HepG2 (cell line): ENCODE results near the gene AUTS2. TPM values are rescaled to one million over a fixed set of nuclear protein-coding genes. Genes with fewer than 3 reads are reported as not detected.
A peak's percentile ranks its signal among the peaks of the same experiment; 100 is the strongest.

Source experiments
- ATAC-seq: fragments of 200-7000 bp; cut with Tn5 transposase; 3 replicates; pipeline ENCODE4 v1.9.1; 2020; ENCODE audit warnings: mild to moderate bottlenecking, moderate library complexity
- BruUV-seq: library from RNA; stranded (reverse); fragments of 400-500 nt; replicated peaks from 2 replicates; lab custom pipeline; 2021; lab: Mats Ljungman, UMichigan
- CTCF ChIA-PET: fragments of 300-600 bp; formaldehyde crosslinking; extraction: SDS; loops from one replicate; lab custom pipeline; 2021; ENCODE audit warnings: low total read pairs, inconsistent platforms, low intra/inter-chr PET ratio; lab: Yijun Ruan, JAX
- POLR2A ChIA-PET: fragments of 350-600 bp; sonication (Branson Sonifier 250); formaldehyde crosslinking; loops from one replicate; lab custom pipeline; 2020; ENCODE audit warnings: antibody characterized with exemption, inconsistent platforms; lab: Yijun Ruan, JAX
- DNase-seq: peaks from one replicate; pipeline ENCODE4 v3.0.0-alpha.2; 2015; ENCODE audit warnings: low spot score
- FAIRE-seq: peaks from 3 replicates; lab custom pipeline; 2011; peaks lifted over from hg19 to GRCh38; lab: Jason Lieb, UNC
- H2AFZ ChIP-seq: one replicate; pipeline ENCODE4 v1.6.1; 2011; ENCODE audit warnings: low read length, inconsistent platforms
- H3K27ac ChIP-seq: fragments of 300-600 bp; 3 replicates; pipeline ENCODE4 v1.8.0; 2011; ENCODE audit warnings: mixed run types, mild to moderate bottlenecking, mixed read lengths, low read length, inconsistent platforms; ENCODE audit not compliant: insufficient read depth; ENCODE audit errors: extremely low read length
- H3K27me3 ChIP-seq, 2 experiments: fragments of 200-600 bp in 1 of 2; 2 replicates in 1 of 2; 3 replicates in 1 of 2; pipeline versions ENCODE4 v1.6.0 to v1.8.0; 2011; ENCODE audit warnings: low read length in 2 of 2, mild to moderate bottlenecking in 2 of 2, moderate library complexity in 2 of 2, inconsistent platforms in 1 of 2; ENCODE audit not compliant: insufficient read depth in 2 of 2, control insufficient read depth in 1 of 2
- H3K36me3 ChIP-seq, 2 experiments: fragments of 200-600 bp in 1 of 2; replicated peaks in 1 of 2; 2 replicates in 1 of 2; 3 replicates in 1 of 2; pipeline versions ENCODE4 v1.5.1 to v1.8.0; 2011; ENCODE audit warnings: low read length in 2 of 2, inconsistent platforms in 1 of 2; ENCODE audit not compliant: insufficient read depth in 2 of 2, control insufficient read depth in 1 of 2
- H3K4me1 ChIP-seq: 2 replicates; pipeline ENCODE4 v1.5.1; 2012; ENCODE audit warnings: low read length, inconsistent platforms; ENCODE audit not compliant: insufficient read depth
- H3K4me2 ChIP-seq: 2 replicates; pipeline ENCODE4 v1.6.0; 2011; ENCODE audit warnings: low read depth, low read length, inconsistent platforms
- H3K4me3 ChIP-seq, 3 experiments: fragments of 200-600 bp in 1 of 3; sonication (generic), shearing (Covaris generic) in 1 of 3; replicated peaks in 1 of 3; 2 replicates each; pipeline ENCODE4 v1.5.1; 2011 to 2016; ENCODE audit warnings: low read length in 3 of 3, inconsistent platforms in 2 of 3, low read depth in 2 of 3, mild to moderate bottlenecking in 2 of 3, control low read depth in 1 of 3, mixed read lengths in 1 of 3; ENCODE audit not compliant: insufficient read depth in 1 of 3
- H3K79me2 ChIP-seq: one replicate; pipeline ENCODE4 v1.6.1; 2011; ENCODE audit warnings: low read length, inconsistent platforms; ENCODE audit not compliant: insufficient read depth
- H3K9ac ChIP-seq: 2 replicates; pipeline ENCODE4 v1.6.0; 2011; ENCODE audit warnings: mild to moderate bottlenecking, low read depth, low read length, inconsistent platforms; ENCODE audit not compliant: insufficient read depth
- H3K9me3 ChIP-seq: 2 replicates; pipeline ENCODE4 v1.5.1; 2012; ENCODE audit warnings: mild to moderate bottlenecking, low read length
- H4K20me1 ChIP-seq: 2 replicates; pipeline ENCODE4 v1.6.0; 2011; ENCODE audit warnings: inconsistent platforms, mild to moderate bottlenecking, low read length, moderate library complexity; ENCODE audit not compliant: insufficient read depth
- CEBPB ChIP-seq: IDR thresholded peaks from 2 replicates; pipeline ENCODE4 v1.6.1; 2011; ENCODE audit warnings: low read depth, low read length, improper control_type of control experiment, borderline replicate concordance
- GABPA ChIP-seq, 2 experiments: IDR thresholded peaks; 2 replicates each; pipeline ENCODE4 v1.6.1; 2011 to 2016; ENCODE audit warnings: low read depth in 2 of 2, low read length in 1 of 2, missing biosample characterization in 1 of 2, missing genetic modification characterization in 1 of 2
- HOXA5 ChIP-seq: sonication (generic); formaldehyde crosslinking; IDR thresholded peaks from 2 replicates; pipeline ENCODE4 v1.4.0; 2020; ENCODE audit warnings: missing genetic modification reagents
- MLLT10 ChIP-seq: sonication (generic); formaldehyde crosslinking; IDR thresholded peaks from 2 replicates; pipeline ENCODE4 v1.4.0; 2020; ENCODE audit warnings: missing genetic modification reagents
- RARA ChIP-seq: IDR thresholded peaks from 2 replicates; pipeline ENCODE4 v1.6.1; 2016; ENCODE audit warnings: missing genetic modification reagents, missing compliant biosample characterization
- ZBTB20 ChIP-seq: sonication (generic); formaldehyde crosslinking; IDR thresholded peaks from 2 replicates; pipeline ENCODE4 v1.8.1; 2023; ENCODE audit warnings: missing genetic modification reagents, low read depth, mild to moderate bottlenecking, borderline replicate concordance
- ZNF329 ChIP-seq: sonication (generic); formaldehyde crosslinking; IDR thresholded peaks from 2 replicates; pipeline ENCODE4 v1.9.0; 2021; ENCODE audit warnings: low read depth, mild to moderate bottlenecking, missing genetic modification reagents
- ZNF691 ChIP-seq: sonication (generic); formaldehyde crosslinking; IDR thresholded peaks from 2 replicates; pipeline ENCODE4 v1.4.0; 2020; ENCODE audit warnings: missing genetic modification reagents, low read depth, mild to moderate bottlenecking, borderline replicate concordance
- WGBS: methylation state at CpG from one replicate; pipeline ENCODE4 v1.1.6; 2017; ENCODE audit warnings: low lambda C conversion rate; 5-methylcytosine and 5-hydroxymethylcytosine counted together
- in situ Hi-C: cut with HindIII; loops from 2 replicates; pipeline ENCODE4 v1.10.0; 2017; ENCODE audit warnings: low pct_unique_long_range_greater_than_20kb; ENCODE audit not compliant: extremely low pct_ligation_motif_present
- intact Hi-C: fragments of 100-400 bp; cut with micrococcal nuclease; formaldehyde crosslinking; loops from one replicate; pipeline ENCODE4 v1.10.0; 2022; ENCODE audit not compliant: unreplicated experiment
- polyA plus RNA-seq, 8 experiments: library from polyadenylated mRNA; depleted of rRNA in 3 of 8; stranded (reverse) in 7 of 8; unstranded in 1 of 8; fragments of >200 nt; fragmentation: Illumina TruSeq in 4 of 8; extraction: Trizol in 4 of 8; gene quantifications; 2 replicates each; pipeline versions ENCODE4 v1.2.1 to v1.2.3, GENCODE V29; 2011 to 2016; ENCODE audit warnings: low read depth in 4 of 8, missing spikeins in 1 of 8, mixed read lengths in 1 of 8; ENCODE audit not compliant: insufficient read depth in 1 of 8
- total RNA-seq, 5 experiments: library from RNA; depleted of rRNA; stranded (reverse); fragments of >200 nt; fragmentation: Illumina TruSeq; extraction: Trizol; gene quantifications; 2 replicates each; pipeline ENCODE4 v1.2.3, GENCODE V29; 2016; ENCODE audit warnings: low read depth in 1 of 5
- TF ChIP-seq, protein P1 (sequence below): sonication (generic); formaldehyde crosslinking; conservative IDR thresholded peaks from 2 replicates; pipeline ENCODE4 v1.5.0; 2020; ENCODE audit warnings: missing genetic modification reagents

Gene AUTS2
- total and polyA plus RNA-seq, 2 of the 13 experiments (the other 11 are each of a cell fraction or from before 2014, with no cell fraction given), result 0.38 TPM; not detected in 1

- Histone ChIP-seq H3K27me3 (no peaks in the 10 kb centered on the region), H3K4me1 (no peaks in the 10 kb centered on the region), H3K9ac (no peak overlapping the region), H3K4me2 (no peak overlapping the region), H4K20me1 (no peaks in the 10 kb centered on the region), H2AFZ (no peak overlapping the region), H3K9me3 (no peaks in the 10 kb centered on the region), H3K79me2 (no peaks in the 10 kb centered on the region), H3K27ac (no peak overlapping the region), H3K36me3 (no peaks in the 10 kb centered on the region), H3K4me3 (no peak overlapping the region)
- FAIRE-seq (no peak), DNase-seq (no peak), ATAC-seq (no peak)
- ChIA-PET CTCF (no interaction called here), POLR2A (no interaction called here)
- in situ Hi-C loops, result no loop called here
- intact Hi-C loops, result no loop called here
- 65% methylated on average over 5 of the region's 5 CpGs for WGBS
- TF ChIP-seq GABPA (IDR thresholded peaks at IDR 0.05; ENCODE audit: low read depth, low read length) (no peak), GABPA (CRISPR knock-in tag; IDR thresholded peaks at IDR 0.05; ENCODE audit: low read depth) (no peak), CEBPB (peak; percentile 74)
- no TSS peak for BruUV-seq
These were observed 1171.9 kb downstream of the AUTS2 start for GRCh38 chr7:70770154-70770553.

- TF ChIP-seq RARA (CRISPR knock-in tag), result no peak
- no peak for TF ChIP-seq HOXA5
- no peak for TF ChIP-seq ZNF691 (CRISPR knock-in tag)
- no peak for TF ChIP-seq ZBTB20 (CRISPR knock-in tag)
- no peak for TF ChIP-seq MLLT10 (CRISPR knock-in tag)
- TF ChIP-seq, protein P1, sequence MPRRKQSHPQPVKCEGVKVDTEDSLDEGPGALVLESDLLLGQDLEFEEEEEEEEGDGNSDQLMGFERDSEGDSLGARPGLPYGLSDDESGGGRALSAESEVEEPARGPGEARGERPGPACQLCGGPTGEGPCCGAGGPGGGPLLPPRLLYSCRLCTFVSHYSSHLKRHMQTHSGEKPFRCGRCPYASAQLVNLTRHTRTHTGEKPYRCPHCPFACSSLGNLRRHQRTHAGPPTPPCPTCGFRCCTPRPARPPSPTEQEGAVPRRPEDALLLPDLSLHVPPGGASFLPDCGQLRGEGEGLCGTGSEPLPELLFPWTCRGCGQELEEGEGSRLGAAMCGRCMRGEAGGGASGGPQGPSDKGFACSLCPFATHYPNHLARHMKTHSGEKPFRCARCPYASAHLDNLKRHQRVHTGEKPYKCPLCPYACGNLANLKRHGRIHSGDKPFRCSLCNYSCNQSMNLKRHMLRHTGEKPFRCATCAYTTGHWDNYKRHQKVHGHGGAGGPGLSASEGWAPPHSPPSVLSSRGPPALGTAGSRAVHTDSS (CRISPR knock-in tag), result no peak
- TF ChIP-seq ZNF329 (CRISPR knock-in tag), result no peak
- Histone ChIP-seq H2AFZ (no peak overlapping the region), H3K9ac (no peak overlapping the region), H3K9me3 (no peaks in the 10 kb centered on the region), H3K4me2 (no peak overlapping the region), H3K27me3 (no peaks in the 10 kb centered on the region), H4K20me1 (no peaks in the 10 kb centered on the region), H3K79me2 (no peaks in the 10 kb centered on the region), H3K27ac (no peak overlapping the region), H3K4me1 (no peaks in the 10 kb centered on the region), H3K4me3 (no peak overlapping the region), H3K36me3 (no peaks in the 10 kb centered on the region)
- in situ Hi-C loops (no loop called here), intact Hi-C loops (no loop called here)
- DNase-seq (no peak), FAIRE-seq (no peak), ATAC-seq (no peak)
- 69% methylated on average over 10 of the region's 10 CpGs for WGBS
- CTCF ChIA-PET, result no interaction called here
- no TSS peak for BruUV-seq
- POLR2A ChIA-PET, result no interaction called here
These were observed 1173.2 kb downstream of the AUTS2 start for GRCh38 chr7:70771451-70771850.
